HepG2 (cell line): ENCODE measurements around the gene CERS6. TPM values are rescaled to one million over a fixed set of nuclear protein-coding genes. Genes with fewer than 3 reads are reported as not detected.

ENCODE experiments used
- ARID5B ChIP-seq: IDR thresholded peaks from 2 replicates; pipeline ENCODE4 v1.4.0; 2020; ENCODE audit warnings: mild to moderate bottlenecking, missing genetic modification reagents
- DR1 ChIP-seq: sonication (generic); formaldehyde crosslinking; IDR thresholded peaks from 2 replicates; pipeline ENCODE4 v1.8.0; 2021; ENCODE audit warnings: mild to moderate bottlenecking, missing genetic modification reagents, inconsistent platforms
- PCBP1 ChIP-seq: fragments of 200-400 bp; formaldehyde crosslinking; IDR thresholded peaks from 2 replicates; pipeline ENCODE4 v1.6.1; 2017; ENCODE audit warnings: mild to moderate bottlenecking, low read depth, low read length, borderline replicate concordance
- PRPF4 ChIP-seq: fragments of 200-400 bp; formaldehyde crosslinking; IDR thresholded peaks from 2 replicates; pipeline ENCODE4 v1.6.1; 2016; ENCODE audit warnings: low read length, low read depth; ENCODE audit not compliant: poor library complexity, severe bottlenecking
- REST ChIP-seq, 2 experiments: IDR thresholded peaks; 2 replicates each; pipeline ENCODE4 v1.6.1; 2011 to 2012; ENCODE audit warnings: low read length in 2 of 2, borderline replicate concordance in 1 of 2, low read depth in 1 of 2, mild to moderate bottlenecking in 1 of 2, moderate library complexity in 1 of 2
- RFX5 ChIP-seq: IDR thresholded peaks from 2 replicates; pipeline ENCODE4 v1.6.1; 2011; ENCODE audit warnings: low read depth, low read length, improper control_type of control experiment
- SP140L ChIP-seq: sonication (generic); formaldehyde crosslinking; IDR thresholded peaks from 2 replicates; pipeline ENCODE4 v1.4.0; 2020; ENCODE audit warnings: missing genetic modification reagents, borderline replicate concordance
- SPEN ChIP-seq: sonication (generic); formaldehyde crosslinking; IDR thresholded peaks from 2 replicates; pipeline ENCODE4 v1.5.1; 2020; ENCODE audit warnings: low read depth, mild to moderate bottlenecking, missing genetic modification reagents
- SSRP1 ChIP-seq: IDR thresholded peaks from 2 replicates; pipeline ENCODE4 v1.6.1; 2016; ENCODE audit warnings: control low read depth
- STAT6 ChIP-seq: sonication (generic); formaldehyde crosslinking; IDR thresholded peaks from 2 replicates; pipeline ENCODE4 v1.4.0; 2020; ENCODE audit warnings: missing genetic modification reagents, mild to moderate bottlenecking, borderline replicate concordance
- TIGD3 ChIP-seq: sonication (generic); formaldehyde crosslinking; IDR thresholded peaks from 2 replicates; pipeline ENCODE4 v1.5.1; 2020; ENCODE audit warnings: mild to moderate bottlenecking, missing genetic modification reagents, borderline replicate concordance
- ZFP36 ChIP-seq: fragments of 150-350 bp; IDR thresholded peaks from 2 replicates; pipeline ENCODE4 v1.6.1; 2018; ENCODE audit warnings: borderline replicate concordance, low read length, low read depth; ENCODE audit not compliant: partially characterized antibody
- ZNF350 ChIP-seq: sonication (generic); formaldehyde crosslinking; IDR thresholded peaks from 2 replicates; pipeline ENCODE4 v1.4.0; 2020; ENCODE audit warnings: mild to moderate bottlenecking, low read depth, missing genetic modification reagents, borderline replicate concordance
- ZNF788 ChIP-seq: sonication (generic); formaldehyde crosslinking; IDR thresholded peaks from 2 replicates; pipeline ENCODE4 v1.5.0; 2020; ENCODE audit warnings: mild to moderate bottlenecking, missing genetic modification reagents, borderline replicate concordance
- polyA plus RNA-seq, 8 experiments: library from polyadenylated mRNA; depleted of rRNA in 3 of 8; stranded (reverse) in 7 of 8; unstranded in 1 of 8; fragments of >200 nt; fragmentation: Illumina TruSeq in 4 of 8; extraction: Trizol in 4 of 8; gene quantifications; 2 replicates each; pipeline versions ENCODE4 v1.2.1 to v1.2.3, GENCODE V29; 2011 to 2016; ENCODE audit warnings: low read depth in 4 of 8, missing spikeins in 1 of 8, mixed read lengths in 1 of 8; ENCODE audit not compliant: insufficient read depth in 1 of 8
- total RNA-seq, 5 experiments: library from RNA; depleted of rRNA; stranded (reverse); fragments of >200 nt; fragmentation: Illumina TruSeq; extraction: Trizol; gene quantifications; 2 replicates each; pipeline ENCODE4 v1.2.3, GENCODE V29; 2016; ENCODE audit warnings: low read depth in 1 of 5

The CERS6 gene
- total and polyA plus RNA-seq, 2 of the 13 experiments (the other 11 are each of a cell fraction or from before 2014, with no cell fraction given) = 10.1 to 20.3 TPM

GRCh38 chr2:168494190-168494711 is 38.2 kb downstream of the CERS6 start (continued):
- TF ChIP-seq STAT6 (CRISPR knock-in tag) (no peak), ARID5B (CRISPR knock-in tag) (peak; percentile 43), SPEN (CRISPR knock-in tag) (no peak), ZNF788 (CRISPR knock-in tag) (no peak), SP140L (no peak), PCBP1 (no peak), REST (IDR thresholded peaks at IDR 0.05; ENCODE audit: borderline replicate concordance in 1 of 2, low read depth in 1 of 2, low read length in 2 of 2) (no peak), ZNF350 (CRISPR knock-in tag) (no peak), PRPF4 (no peak), DR1 (CRISPR knock-in tag) (no peak), TIGD3 (no peak), SSRP1 (CRISPR knock-in tag) (0 out of 2 replicates have a peak, but pooled peaks have one; percentile 48), RFX5 (no peak), ZFP36 (no peak)
